Neutrophil (primary cell): ENCODE measurements around the gene RALGDS.
"Not testable (repeated sequence)": the region's sequence is repeated elsewhere in the genome, so short reads cannot be mapped to it uniquely, and the experiment has no call there.

Experiments
- H3K27ac ChIP-seq: fragments of 200-600 bp; sonication (generic); 2 replicates; pipeline ENCODE4 v1.5.1; 2016; ENCODE audit warnings: mild to moderate bottlenecking, moderate library complexity
- H3K27me3 ChIP-seq: fragments of 200-600 bp; sonication (generic); 2 replicates; pipeline ENCODE4 v1.6.0; 2016; ENCODE audit warnings: mild to moderate bottlenecking
- H3K36me3 ChIP-seq: fragments of 200-600 bp; sonication (generic); 2 replicates; pipeline ENCODE4 v1.5.1; 2017
- H3K4me1 ChIP-seq, 2 experiments: fragments of 200-600 bp in 1 of 2; sonication (generic) in 1 of 2; 1 replicate in 1 of 2; 2 replicates in 1 of 2; pipeline versions ENCODE4 v1.5.1 to v1.6.1; 2013 to 2016; ENCODE audit warnings: low read depth in 1 of 2, low read length in 1 of 2, mild to moderate bottlenecking in 1 of 2, moderate library complexity in 1 of 2; ENCODE audit not compliant: control insufficient read depth in 1 of 2, insufficient read depth in 1 of 2
- H3K4me3 ChIP-seq, 2 experiments: fragments of 200-600 bp in 1 of 2; sonication (generic) in 1 of 2; 1 replicate in 1 of 2; 2 replicates in 1 of 2; pipeline ENCODE4 v1.5.1; 2013 to 2016; ENCODE audit warnings: low read depth in 1 of 2, low read length in 1 of 2, mild to moderate bottlenecking in 1 of 2, moderate library complexity in 1 of 2
- H3K9me3 ChIP-seq: fragments of 200-600 bp; sonication (generic); 2 replicates; pipeline ENCODE4 v1.5.1; 2016
- CTCF ChIP-seq: fragments of 200-600 bp; sonication (generic); IDR thresholded peaks from 2 replicates; pipeline ENCODE4 v1.5.1; 2016; ENCODE audit warnings: antibody characterized with exemption

Gene RALGDS

GRCh38 chr9:133074111-133074651, 46.9 kb downstream of the RALGDS start:
- no peaks in the 10 kb centered on the region for H3K4me1 ChIP-seq
- no peaks in the 10 kb centered on the region for H3K9me3 ChIP-seq
- H3K27me3 ChIP-seq, result no peaks in the 10 kb centered on the region
- H3K4me3 ChIP-seq, result no peak overlapping the region
- no peak overlapping the region for H3K27ac ChIP-seq
- H3K36me3 ChIP-seq, result no peaks in the 10 kb centered on the region
- TF ChIP-seq CTCF, result no peak

- Histone ChIP-seq H3K27ac (no peak overlapping the region), H3K9me3 (no peaks in the 10 kb centered on the region), H3K4me1 (no peaks in the 10 kb centered on the region), H3K27me3 (no peaks in the 10 kb centered on the region), H3K36me3 (no peaks in the 10 kb centered on the region), H3K4me3 (no peak overlapping the region)
- TF ChIP-seq CTCF, result no peak
Observed at GRCh38 chr9:133073086-133074014, 47.7 kb downstream of the RALGDS start.

GRCh38 chr9:133072210-133072609, 48.8 kb downstream of the RALGDS start:
- not testable (repeated sequence) for H3K4me1 ChIP-seq, H3K36me3 ChIP-seq

GRCh38 chr9:133071484-133072150, 49.4 kb downstream of the RALGDS start:
- Histone ChIP-seq H3K27me3 (no peaks in the 10 kb centered on the region), H3K36me3 (no peaks in the 10 kb centered on the region), H3K4me1 (no peaks in the 10 kb centered on the region), H3K27ac (no peak overlapping the region), H3K4me3 (no peak overlapping the region), H3K9me3 (no peaks in the 10 kb centered on the region)
- no peak for TF ChIP-seq CTCF

More at GRCh38 chr9:133072210-133072609, 48.8 kb downstream of the RALGDS start:
- not testable (repeated sequence) for H3K27me3 ChIP-seq, H3K27ac ChIP-seq, H3K9me3 ChIP-seq, H3K4me3 ChIP-seq

GRCh38 chr9:133070985-133071384, 50.1 kb downstream of the RALGDS start:
- H3K27ac ChIP-seq, H3K36me3 ChIP-seq, H3K9me3 ChIP-seq, H3K4me1 ChIP-seq, H3K27me3 ChIP-seq, H3K4me3 ChIP-seq: not testable (repeated sequence)

- not testable (repeated sequence) for H3K27ac ChIP-seq
Observed at GRCh38 chr9:133070500-133070961, 50.5 kb downstream of the RALGDS start.

GRCh38 chr9:133068431-133068830, 52.6 kb downstream of the RALGDS start:
- not testable (repeated sequence) for H3K27me3 ChIP-seq, H3K4me1 ChIP-seq, H3K27ac ChIP-seq, H3K4me3 ChIP-seq, H3K36me3 ChIP-seq, H3K9me3 ChIP-seq

More at GRCh38 chr9:133070500-133070961, 50.5 kb downstream of the RALGDS start:
- not testable (repeated sequence) for H3K9me3 ChIP-seq, H3K4me3 ChIP-seq, H3K36me3 ChIP-seq, H3K27me3 ChIP-seq, H3K4me1 ChIP-seq
